ENCODE results near the gene GSTO2.
A peak's percentile ranks its signal among the peaks of the same experiment; 100 is the strongest.

Gene GSTO2

GRCh38 chr10:104317726-104318299 lies 48.8 kb downstream of the GSTO2 start:
- peaks cover 0 to 32% of the 10 kb centered on the region in 2 experiments; a peak in 1 of 3 replicates for H3K36me3 ChIP-seq (ENCODE audit: control insufficient read depth in 2 of 2, insufficient read depth in 1 of 2, low read length in 2 of 2)
- H3K4me1 ChIP-seq (ENCODE audit: control insufficient read depth, insufficient read depth, low read length) = peaks cover 2% of the 10 kb centered on the region; the same call in 1 of the 2 replicates
- TF ChIP-seq ZNF133 (tag by site-specific recombination; IDR thresholded peaks at IDR 0.05) (peak; percentile 96), ZNF24 (tag by site-specific recombination; IDR thresholded peaks at IDR 0.05) (no peak), OVOL3 (tag by site-specific recombination; IDR thresholded peaks at IDR 0.05) (no peak), IKZF3 (tag by site-specific recombination; IDR thresholded peaks at IDR 0.05) (no peak), ZNF280C (tag by site-specific recombination; IDR thresholded peaks at IDR 0.05) (no peak)
- ChIA-PET CTCF (interaction anchor here (0.6 to 1.6 kb wide), 4 partner anchors 26 to 195 kb away, joined by 3 to 5 read pairs (median 3); no protein-coding TSS in a partner anchor), POLR2A (no interaction called here)
- H3K27ac ChIP-seq (ENCODE audit: extremely low read depth, low read depth, low read length) = no peak overlapping the region
- H3K9me3 ChIP-seq (ENCODE audit: control insufficient read depth, insufficient read depth, low read depth, low read length) = no peaks in the 10 kb centered on the region
- H3K4me3 ChIP-seq (ENCODE audit: low read depth, low read length) = no peak overlapping the region

- ChIA-PET POLR2A (no interaction called here), CTCF (interaction anchor here (0.6 to 1.6 kb wide), 3 partner anchors 27 to 196 kb away, joined by 3 to 5 read pairs (median 3); no protein-coding TSS in a partner anchor)
- H3K36me3 ChIP-seq (ENCODE audit: control insufficient read depth in 2 of 2, insufficient read depth in 1 of 2, low read length in 2 of 2) = peaks cover 0 to 27% of the 10 kb centered on the region in 2 experiments; a peak in 1 of 3 replicates
- H3K9me3 ChIP-seq (ENCODE audit: control insufficient read depth, insufficient read depth, low read depth, low read length) = no peaks in the 10 kb centered on the region
- H3K4me3 ChIP-seq (ENCODE audit: low read depth, low read length) = no peak overlapping the region
- H3K27ac ChIP-seq (ENCODE audit: extremely low read depth, low read depth, low read length) = no peak overlapping the region
- H3K4me1 ChIP-seq (ENCODE audit: control insufficient read depth, insufficient read depth, low read length) = peaks cover 2% of the 10 kb centered on the region; the same call in 1 of the 2 replicates
- TF ChIP-seq ZBTB11 (tag by site-specific recombination; conservative IDR thresholded peaks at IDR 0.05; ENCODE audit: low read depth) (no peak), ZNF266 (tag by site-specific recombination; IDR thresholded peaks at IDR 0.05; ENCODE audit: low read depth) (no peak), ZNF707 (tag by site-specific recombination; IDR thresholded peaks at IDR 0.05) (no peak), ZBTB6 (tag by site-specific recombination; IDR thresholded peaks at IDR 0.05) (no peak)
Measured at GRCh38 chr10:104318326-104318725, 49.3 kb downstream of the GSTO2 start.

GRCh38 chr10:104318810-104319741 lies 50.1 kb downstream of the GSTO2 start:
- Histone ChIP-seq H3K36me3 (ENCODE audit: control insufficient read depth in 2 of 2, insufficient read depth in 1 of 2, low read length in 2 of 2) (peaks cover 0 to 20% of the 10 kb centered on the region in 2 experiments; a peak in 1 of 3 replicates), H3K9me3 (ENCODE audit: control insufficient read depth, insufficient read depth, low read depth, low read length) (no peaks in the 10 kb centered on the region), H3K4me1 (ENCODE audit: control insufficient read depth, insufficient read depth, low read length) (peaks cover 2% of the 10 kb centered on the region; the same call in 1 of the 2 replicates), H3K4me3 (ENCODE audit: low read depth, low read length) (no peak overlapping the region), H3K27ac (ENCODE audit: extremely low read depth, low read depth, low read length) (no peak overlapping the region)
- POLR2A ChIA-PET = no interaction called here
- CTCF ChIA-PET = interaction anchor here (1.5 to 3.4 kb wide), 3 partner anchors 13 to 31 kb away, joined by 3 to 21 read pairs (median 5); no protein-coding TSS in a partner anchor
- TF ChIP-seq ZFHX2 (tag by site-specific recombination; conservative IDR thresholded peaks at IDR 0.05) (peak; percentile 63), SP3 (tag by site-specific recombination; IDR thresholded peaks at IDR 0.05) (no peak), ZIC2 (tag by site-specific recombination; IDR thresholded peaks at IDR 0.05) (peak; percentile 84), EGR2 (tag by site-specific recombination; IDR thresholded peaks at IDR 0.05; ENCODE audit: low read depth) (peak; percentile 50; the same call in 1 of the 2 replicates), MZF1 (tag by site-specific recombination; IDR thresholded peaks at IDR 0.05; ENCODE audit: borderline replicate concordance) (no peak), ZNF148 (tag by site-specific recombination; IDR thresholded peaks at IDR 0.05; ENCODE audit: borderline replicate concordance) (no peak), ZSCAN4 (tag by site-specific recombination; IDR thresholded peaks at IDR 0.05) (no peak), ZNF830 (tag by site-specific recombination; IDR thresholded peaks at IDR 0.05; ENCODE audit: low read depth) (no peak), ZNF548 (tag by site-specific recombination; IDR thresholded peaks at IDR 0.05) (no peak)
